Gastroesophageal sphincter (tissue), 3 donors: ENCODE data around the gene KCP.

ENCODE experiments used
- CTCF ChIP-seq, 4 experiments: fragments of 200-600 bp in 2 of 4; fragments of 450-650 bp in 2 of 4; sonication (generic) in 1 of 4; IDR thresholded peaks; one replicate each; pipeline ENCODE4 v1.5.1; 2017 to 2019; ENCODE audit warnings: antibody characterized with exemption in 4 of 4, mild to moderate bottlenecking in 2 of 4, moderate library complexity in 2 of 4
- EP300 ChIP-seq: sonication (generic); formaldehyde crosslinking; IDR thresholded peaks from one replicate; pipeline ENCODE4 v1.6.1; 2017; ENCODE audit warnings: antibody characterized with exemption, mild to moderate bottlenecking
- POLR2A ChIP-seq, 2 donors: fragments of 450-650 bp; IDR thresholded peaks; one replicate each; pipeline ENCODE4 v1.6.1; 2017; ENCODE audit warnings: antibody characterized with exemption in 2 of 2, mild to moderate bottlenecking in 2 of 2, moderate library complexity in 1 of 2

DNA sequence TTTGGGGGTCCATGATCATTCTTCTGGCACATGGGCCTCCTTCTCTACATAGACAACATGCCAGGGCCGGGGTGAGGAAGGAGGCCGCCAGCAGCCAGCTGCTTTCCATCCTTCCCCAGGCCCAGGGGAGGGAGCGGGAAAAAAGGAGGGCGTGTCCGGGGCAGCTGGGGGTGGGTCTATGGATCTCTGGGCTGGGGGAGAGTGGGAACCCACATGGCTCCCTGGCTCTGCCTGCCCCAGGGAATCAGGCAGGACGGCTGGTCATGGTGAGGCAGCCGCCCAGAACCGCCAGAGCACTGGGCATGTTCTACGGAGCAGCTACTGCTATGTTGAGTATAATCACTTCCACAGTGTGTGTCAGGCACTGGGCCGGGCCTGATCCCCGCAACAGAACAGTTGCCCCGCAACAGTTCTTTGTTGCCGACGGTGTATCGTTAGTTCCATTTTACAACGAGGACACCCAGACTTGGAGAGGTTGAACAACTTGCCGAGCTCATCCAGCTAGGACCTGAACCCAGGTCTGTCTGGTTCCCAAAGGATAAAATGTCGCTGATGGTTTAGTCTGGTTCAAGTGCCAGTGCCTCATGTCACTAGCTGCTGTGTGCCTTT lies 20.8 kb upstream of the KCP start:
- TF ChIP-seq EP300, result no peak
- TF ChIP-seq CTCF (IDR thresholded peaks at IDR 0.05), result no peak
- TF ChIP-seq POLR2A (IDR thresholded peaks at IDR 0.05), result no peak
